Hematopoietic multipotent progenitor cell treated with erythropoietin and hydrocortisone succinate and interleukin-3 and kit ligand, for 15 days (in vitro differentiated cells): Measurements from ENCODE around the gene STK10.
"Not testable (repeated sequence)": the region's sequence is repeated elsewhere in the genome, so short reads cannot be mapped to it uniquely, and the experiment has no call there.

ENCODE experiments used
- DNase-seq: peaks from one replicate; pipeline ENCODE4 v3.0.0-alpha.2; 2015; ENCODE audit warnings: low spot score

Gene STK10

DNA sequence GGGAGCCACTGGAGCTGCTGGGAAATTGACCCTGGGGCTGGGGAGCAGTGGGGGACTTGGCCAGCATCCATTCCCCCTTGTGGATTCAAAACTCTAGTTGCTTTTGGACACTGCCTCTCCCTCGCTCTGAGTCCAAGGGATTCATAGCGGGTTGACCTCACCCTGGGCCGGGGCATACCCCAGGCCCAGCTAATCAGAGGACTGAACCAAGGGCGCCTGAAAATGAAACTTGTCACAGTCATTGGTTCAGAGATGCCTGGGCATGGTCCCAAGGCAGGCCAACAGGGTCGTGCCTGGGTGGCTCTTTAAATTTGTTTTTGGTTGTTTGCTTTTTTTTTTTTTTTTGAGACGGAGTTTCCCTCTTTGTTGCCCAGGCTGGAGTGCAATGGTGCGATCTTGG is 22.6 kb downstream of the STK10 start:
- no peak for DNase-seq

DNA sequence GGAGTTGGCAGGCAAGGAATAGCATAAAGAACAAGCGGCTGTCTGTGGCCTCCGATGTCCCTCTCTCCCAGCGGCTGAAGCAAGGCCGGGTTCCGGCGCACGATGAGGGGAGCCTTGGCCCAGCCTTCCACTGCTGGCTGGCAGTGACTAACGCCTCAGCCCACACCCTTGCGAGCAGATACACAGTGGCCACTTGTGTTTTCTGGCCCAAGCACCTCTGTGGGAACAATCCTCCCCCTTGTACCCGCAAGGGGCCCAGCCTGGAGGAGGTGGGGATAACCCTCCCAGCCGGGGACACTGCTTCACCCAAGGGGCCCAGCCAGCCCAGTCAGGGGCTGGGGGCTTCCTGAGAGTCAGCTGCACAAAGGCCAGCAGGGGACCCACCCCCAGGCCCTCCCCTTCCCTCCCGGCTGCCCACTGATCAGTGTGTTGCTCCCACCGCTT is 23.2 kb downstream of the STK10 start:
- DNase-seq, result no peak

DNA sequence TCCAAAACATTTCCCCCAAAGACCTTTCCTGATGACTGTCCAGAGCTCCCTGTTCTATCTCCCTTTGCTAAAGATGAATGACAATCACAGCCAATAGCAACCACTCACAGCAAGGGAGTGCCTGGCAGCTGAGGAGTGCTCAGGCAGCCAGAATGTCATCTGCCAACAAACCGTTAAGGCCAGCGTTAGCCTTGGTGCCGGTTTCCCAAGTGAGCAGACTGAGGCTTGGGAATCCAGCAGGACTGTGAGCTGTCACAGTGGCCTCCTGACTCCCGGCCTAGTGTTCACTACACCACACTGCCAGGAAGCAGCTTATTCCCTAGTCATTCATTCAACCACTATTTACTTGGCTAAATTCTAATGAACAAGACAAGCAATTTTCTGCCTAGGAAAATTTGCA is 24.7 kb downstream of the STK10 start:
- DNase-seq, result no peak

DNA sequence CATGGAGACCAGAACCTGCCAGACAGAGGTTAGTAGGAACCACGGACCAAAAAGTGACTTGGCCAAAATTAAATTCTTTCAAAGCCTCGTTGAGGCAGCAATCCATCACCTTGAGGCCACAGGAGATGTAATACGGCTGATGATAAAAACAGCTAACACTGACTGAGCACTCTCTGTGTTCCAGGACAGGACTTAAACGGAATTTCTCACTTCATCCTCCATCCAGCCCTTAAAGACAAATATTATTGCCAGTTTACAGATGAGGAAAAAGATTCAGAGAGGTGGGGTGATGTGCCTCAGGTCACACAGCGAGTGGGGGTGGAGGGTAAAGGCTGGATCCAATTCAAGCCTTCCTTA is 25.1 kb downstream of the STK10 start:
- no peak for DNase-seq

DNA sequence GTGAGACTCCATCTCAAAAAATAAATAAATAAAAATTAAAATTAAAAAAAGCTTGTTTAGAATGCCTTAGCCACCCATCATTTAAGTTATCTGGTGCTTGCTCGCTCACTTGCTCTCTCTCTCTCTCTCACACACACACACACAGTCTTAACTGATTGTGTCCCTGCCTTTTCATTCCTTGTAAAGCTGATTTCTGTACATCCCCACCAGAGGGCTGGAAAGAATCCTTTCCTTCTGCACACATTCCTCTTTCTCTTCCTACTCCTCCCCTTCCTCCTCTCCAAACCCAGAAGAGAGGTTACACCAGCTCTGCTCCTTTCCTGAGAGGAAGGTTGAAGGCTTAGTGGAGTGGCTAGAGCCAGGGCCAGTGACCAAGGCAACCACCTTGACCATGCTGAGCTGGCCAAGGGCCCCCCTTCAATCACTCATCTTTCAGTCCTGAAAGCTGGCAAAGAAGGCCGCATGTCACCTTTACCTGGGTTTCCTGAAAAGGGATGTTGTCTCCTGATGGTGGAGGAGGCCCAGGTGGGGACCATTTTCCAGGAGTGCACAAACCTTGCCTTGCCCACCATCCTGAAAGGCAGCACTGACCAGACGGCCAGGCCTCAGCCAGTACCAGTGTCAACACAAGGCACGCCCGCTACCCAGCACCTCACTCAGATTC is 25.6 kb downstream of the STK10 start:
- no peak for DNase-seq

DNA sequence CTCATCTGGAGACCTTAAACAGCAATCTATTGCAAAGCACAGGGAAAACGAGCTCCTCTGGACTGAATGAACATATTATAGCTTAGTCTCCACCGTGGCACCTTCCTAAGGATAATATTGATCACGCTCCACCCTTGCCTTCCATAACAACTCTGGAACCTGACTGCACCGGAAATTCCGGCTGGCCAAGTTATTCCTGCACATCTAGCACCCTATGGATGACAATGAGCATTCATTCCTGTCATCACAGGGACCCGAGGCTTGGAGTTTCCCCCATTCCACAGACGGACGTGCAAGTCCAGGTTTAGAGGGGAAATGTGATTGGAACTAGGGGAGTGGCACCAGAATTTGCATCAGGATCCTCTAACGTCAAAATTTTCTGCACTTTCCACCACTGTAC is 27.5 kb downstream of the STK10 start:
- no peak for DNase-seq

DNA sequence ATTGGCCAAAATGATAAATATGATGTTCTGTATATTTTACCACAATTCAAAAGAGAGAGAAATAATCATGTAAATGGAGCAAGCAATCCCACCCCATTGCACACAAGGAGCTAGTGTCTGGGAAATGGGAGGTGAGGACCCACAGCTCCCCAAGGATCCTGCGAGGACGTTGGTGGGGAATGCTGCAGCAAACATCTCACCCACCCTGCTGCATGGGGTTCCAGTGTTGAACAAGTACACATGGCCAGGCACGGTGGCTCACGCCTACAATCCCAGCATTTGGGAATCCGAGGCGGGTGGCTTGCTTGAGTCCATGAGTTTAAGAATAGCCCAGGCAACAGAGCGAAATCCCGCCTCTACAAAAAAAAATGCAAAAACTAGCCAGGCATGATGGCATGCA is 29.0 kb downstream of the STK10 start:
- no peak for DNase-seq

DNA sequence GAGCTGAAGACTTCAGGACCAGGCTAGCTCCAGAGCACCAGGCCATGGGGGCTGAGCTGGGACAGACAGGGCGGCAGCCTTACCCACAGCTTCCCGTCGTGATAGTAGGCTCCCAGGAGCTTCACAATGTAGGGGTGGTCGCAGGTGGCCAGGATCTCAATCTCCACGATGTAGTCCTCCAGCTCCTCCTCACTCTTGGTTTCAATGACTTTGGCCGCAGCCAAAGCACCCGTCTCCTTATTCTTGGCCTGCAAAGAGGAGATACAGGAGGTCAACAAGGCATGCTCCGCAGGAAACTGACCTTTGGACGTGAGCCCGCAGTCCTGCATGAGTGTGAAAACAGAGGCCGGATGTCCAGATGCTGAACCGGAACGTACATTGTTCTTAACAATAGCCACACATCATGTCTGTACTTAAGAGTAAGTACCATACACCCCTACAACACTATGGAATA is 31.5 kb downstream of the STK10 start:
- DNase-seq, result no peak

DNA sequence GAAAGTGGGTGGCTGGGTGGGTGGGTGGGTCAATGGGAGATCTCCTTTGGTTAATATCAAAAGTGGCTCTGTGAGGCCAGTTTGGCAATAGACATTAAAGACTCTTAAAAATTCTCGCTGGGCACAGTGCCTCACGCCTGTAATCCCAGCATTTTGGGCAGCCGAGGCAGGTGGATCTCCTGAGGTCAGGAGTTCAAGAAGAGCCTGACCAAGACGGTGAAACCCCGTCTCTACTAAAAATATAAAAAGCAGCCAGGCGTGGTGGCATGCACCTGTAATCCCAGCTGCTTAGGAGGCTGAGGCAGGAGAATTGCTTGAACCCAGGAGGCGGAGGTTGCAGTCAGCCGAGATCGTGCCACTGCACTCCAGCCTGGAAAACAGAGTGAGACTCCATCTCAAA is 32.9 kb downstream of the STK10 start:
- not testable (repeated sequence) for DNase-seq

DNA sequence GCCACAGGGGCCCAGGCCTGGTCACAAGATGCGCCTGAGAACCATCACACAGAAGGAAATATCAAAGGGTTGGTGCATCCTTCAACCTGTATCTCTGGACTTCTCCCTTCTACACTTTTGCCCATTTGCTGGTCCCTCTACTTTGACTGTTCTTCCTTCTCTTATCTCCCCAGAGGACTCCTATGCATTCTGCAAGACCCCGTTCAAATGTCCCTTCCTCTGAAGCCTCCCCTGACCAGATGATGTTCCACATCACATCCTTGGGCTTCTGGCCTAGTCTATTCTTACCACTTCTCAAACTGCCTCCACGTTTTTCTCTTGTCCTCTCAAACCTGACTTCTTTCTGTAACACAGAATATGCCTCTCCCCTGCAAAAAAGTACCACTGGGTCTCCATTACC is 34.3 kb downstream of the STK10 start:
- DNase-seq, result no peak

DNA sequence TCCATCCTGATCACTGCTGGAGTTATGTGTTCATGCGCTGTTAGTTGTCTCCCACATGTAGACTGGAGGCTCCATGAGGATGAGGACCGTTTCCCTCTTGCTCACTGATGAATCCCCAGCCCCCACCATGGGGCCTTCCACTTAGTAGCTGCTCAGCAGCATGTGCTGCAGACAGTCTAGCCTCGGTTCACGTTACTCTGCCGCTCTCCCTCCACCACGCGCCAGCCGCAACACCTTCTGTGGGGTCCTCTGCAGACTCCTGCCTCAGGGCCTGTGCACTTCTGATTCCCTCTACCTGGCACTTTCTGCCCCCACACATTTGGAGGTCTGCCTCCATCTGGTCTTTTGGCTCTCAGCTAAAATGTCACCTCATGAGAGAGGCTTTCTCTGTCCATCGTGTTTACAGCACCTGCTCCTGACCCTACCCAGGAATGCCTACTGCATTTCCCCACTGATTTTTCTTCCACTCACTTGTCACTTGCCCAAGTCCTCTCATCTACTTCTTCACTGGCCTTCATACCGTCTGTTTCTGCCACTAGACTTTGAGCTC is 36.3 kb downstream of the STK10 start:
- DNase-seq, result no peak

DNA sequence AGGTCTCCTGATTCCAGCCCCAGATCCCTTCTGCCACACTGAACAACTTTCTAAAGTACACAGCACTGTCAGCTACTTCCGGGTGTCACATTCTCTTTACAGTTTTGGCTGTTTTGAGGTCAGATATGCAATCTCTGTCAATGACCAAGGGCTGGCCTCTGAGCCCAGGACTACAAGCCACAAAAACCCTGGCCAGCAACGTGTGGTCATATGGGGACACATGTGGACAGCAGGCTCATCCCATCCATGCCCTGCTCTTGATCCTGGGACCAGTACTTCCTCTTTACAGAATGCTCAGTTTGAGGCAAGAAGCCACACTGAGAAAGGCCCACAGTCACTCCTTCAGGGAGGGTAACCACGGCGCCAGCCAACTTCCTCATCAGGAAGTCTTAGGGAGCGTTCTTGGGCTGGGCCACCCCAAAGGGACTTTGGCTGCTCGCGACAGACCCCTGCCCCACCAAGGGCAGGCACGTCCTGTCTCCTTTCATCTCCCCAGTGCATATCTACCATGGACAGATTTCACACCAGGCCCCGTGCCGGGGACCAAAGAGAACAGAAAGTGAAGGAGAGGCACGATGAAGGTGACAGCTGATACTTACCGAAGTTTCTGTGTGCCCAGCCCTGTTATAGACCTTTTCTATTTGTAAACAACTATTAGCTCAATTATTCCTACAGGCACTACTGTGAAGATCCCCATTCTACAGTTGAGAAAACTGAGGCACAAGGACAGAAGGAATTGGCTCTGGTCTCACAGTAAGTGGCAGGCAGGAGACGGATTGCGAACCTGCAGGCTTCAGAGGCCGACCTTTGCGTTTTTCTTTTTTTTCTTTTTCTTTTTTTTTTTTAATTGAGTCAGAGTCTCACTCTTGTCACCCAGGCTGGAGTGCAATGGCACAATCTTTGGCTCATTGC is 37.3 kb downstream of the STK10 start:
- peak; percentile 33 for DNase-seq

DNA sequence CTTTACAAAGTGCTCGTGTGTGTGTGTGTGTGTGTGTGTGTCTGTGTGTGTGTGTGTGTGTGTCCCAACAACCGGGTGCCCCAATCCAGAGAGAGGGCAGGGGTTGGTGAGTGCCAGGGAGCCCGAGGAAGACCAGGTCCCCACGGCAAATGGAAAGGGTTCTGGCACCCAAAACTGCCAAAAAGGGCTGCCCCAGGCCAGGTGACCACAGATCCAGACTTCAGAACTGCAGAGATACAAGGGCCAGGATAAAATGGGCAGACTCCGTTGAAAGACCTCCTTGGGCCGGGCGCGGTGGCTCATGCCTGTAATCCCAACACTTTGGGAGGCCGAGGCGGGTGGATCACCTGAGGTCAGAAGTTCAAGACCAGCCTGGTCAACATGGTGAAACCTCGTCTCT is 38.5 kb downstream of the STK10 start:
- not testable (repeated sequence) for DNase-seq

DNA sequence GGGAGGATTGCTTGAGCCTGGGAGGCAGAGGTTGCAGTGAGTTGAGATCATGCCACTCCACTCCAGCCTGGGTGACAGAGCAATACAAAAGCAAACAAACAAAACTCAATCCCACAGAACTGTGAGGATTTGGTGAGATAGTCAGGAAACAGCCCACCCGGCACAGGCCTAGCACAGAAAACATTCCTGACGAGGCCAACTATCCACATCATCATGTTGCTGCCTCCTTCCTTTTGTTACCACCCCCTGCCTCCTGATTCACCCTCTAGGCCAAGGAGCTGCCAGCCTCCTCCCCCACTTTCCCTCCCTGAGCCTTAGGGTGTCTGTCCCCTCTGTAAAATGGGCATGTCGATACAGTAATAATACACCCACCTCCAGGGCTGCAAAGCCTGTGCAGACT is 39.0 kb downstream of the STK10 start:
- no peak for DNase-seq

DNA sequence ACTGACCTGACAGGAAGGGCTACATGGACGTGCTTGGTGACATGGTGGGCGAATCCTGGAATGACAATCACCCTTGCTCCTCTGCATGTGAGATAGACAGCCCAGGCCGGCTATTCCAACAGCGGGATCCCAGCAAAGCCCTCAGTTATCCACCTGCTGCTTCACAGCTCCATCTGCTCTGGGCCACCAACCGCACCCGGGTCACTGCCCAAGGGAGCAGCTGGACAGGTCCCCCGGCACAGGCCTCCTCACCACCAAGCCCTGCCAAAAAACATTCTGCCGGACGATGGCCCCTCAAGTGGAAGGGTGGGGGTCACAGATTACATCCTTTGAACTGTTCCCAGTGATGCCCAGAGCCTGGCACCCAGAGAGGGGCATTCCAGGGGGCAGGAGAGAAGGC is 39.6 kb downstream of the STK10 start:
- DNase-seq, result no peak

DNA sequence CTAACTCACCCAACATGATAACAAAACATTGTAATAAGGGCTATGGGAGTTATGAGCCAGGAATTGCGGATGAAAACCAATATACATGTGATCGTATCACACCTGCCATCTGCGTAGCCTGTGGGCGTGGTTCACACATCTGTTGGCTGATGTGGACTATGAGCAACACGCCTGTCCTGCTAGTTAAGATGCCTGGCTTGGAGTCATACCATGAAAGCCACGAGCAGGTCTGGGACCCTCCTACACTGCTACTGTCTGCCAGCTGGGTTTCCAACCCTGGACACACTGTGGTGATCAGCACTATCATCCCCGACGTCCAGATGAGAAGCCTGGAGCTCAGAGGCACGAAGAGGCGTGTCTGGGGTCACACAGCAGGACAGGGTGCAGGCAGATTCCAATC is 40.2 kb downstream of the STK10 start:
- peak; percentile 89 for DNase-seq

DNA sequence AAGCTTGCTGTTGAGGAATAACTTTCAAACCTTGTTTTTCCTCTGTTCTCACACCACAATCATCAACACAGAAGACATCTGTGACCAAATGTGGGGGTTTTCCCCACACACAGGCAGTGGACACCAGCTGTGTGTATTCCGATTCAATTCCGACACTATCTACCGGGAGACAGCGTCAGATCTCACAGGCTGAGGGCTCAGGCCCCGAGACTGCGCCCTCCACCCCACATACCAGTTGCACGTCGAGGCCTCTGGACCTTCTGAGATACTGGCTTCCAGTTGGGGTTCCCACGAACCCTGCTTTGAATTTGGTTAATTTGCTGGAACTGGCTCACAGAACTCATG is 41.3 kb downstream of the STK10 start:
- DNase-seq, result no peak

DNA sequence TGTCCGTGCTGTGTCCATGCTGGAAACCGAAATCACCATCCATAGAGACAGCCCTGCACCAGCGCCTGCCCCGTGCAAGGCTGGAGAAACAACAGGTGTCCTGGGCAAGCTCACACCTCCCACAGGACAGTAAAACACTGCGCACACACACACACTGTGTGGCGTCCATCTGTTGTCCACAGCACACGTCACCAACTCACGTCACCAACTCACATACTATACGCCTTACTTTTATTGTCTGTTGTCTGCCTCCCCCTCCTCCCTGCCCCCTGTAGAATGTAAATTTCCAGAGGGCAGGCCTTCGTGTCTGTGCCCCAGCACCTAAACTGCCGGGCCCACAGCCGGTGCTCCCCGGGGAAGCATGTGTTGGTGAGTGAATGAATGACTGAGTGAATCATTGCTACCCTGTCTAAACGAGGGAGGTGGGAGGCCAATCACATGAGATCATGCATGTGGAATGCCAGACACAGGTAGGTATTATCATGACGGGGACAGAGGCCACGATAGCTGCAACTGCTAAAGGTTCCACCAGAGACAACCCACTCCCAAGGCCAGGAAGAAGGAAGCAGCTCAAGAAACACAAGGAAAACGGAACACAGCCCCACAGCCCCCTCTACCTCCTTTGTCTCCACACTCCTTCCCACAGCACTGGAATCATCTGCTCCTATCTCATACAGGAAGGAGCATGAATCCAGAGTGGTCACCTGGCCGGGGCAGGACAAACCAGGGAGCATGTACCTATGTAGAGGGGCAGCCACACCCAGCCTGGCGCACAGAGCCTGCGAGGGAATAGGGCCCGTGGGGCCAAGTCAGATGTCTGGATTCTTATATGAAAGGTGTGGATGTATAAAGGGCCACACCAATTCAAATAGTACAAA is 41.9 kb downstream of the STK10 start:
- no peak for DNase-seq

DNA sequence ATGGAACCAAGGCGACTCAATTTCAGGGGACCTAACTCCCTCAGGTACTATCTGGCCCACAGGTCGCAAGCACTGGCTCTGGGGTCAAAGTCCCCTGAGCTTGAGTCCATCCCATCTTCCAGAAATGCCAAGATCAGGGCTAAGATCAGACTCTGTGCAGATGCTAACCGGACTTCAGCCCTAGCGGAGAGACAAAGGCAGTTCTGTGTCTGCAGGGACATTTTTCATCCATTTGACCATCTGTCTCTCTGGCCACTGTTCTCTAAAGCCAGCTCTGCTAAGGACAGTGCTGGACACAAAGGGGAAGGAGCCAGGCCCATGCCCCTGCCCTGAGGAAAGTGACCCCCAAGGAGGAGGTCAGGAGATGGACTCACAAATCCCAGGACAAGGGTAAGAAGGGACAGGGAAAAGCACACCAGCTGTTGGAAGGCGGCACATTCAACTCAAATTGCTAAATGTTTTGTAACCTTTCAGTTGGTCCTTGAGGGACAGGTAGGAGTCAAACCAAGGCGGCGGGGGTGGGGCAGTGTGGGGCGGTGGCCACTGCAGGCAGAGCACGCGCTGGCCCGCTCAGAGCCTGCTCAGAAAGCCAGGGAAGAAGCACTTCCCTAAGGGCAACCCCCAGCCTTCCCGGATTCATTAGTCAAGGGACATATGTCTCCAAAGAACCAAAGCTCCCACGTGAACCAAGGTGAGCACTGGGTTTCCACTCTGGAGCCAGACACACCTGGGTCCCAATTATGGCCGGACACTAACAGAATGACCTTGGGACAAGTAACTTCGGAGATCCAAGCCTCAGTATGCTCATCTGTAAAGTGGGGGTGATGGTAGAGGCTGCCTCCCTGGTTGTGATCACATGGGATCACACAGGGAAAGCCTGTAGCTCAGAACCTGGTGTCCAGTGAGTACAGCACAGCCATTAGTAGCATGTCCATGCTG is 42.8 kb downstream of the STK10 start:
- no peak for DNase-seq

DNA sequence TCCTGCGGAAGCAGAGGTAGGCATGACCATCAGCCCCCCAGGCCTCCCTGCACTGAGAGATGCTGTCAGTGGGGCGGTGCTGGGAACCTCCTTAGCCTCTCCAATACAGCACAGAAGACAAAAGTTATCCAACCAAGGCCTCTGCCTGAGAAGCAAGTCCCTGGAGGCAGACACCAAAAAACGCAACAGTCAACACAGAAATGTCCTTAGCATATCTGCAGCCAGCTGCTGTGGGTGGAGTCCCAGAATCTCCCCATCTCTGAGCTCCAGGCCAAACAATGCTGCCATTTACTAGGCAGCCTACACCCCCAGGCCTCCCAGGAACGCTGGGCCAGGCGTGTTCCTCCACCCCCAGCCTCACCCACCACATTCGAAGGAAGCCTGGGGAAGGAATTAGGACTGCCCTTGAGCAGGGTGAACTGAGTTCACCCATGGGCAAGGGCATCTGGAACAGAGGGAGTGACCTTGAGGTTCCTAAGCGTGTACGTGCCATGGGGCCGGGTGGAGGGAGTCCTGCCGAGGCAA is 43.7 kb downstream of the STK10 start:
- DNase-seq, result peak; percentile 90

DNA sequence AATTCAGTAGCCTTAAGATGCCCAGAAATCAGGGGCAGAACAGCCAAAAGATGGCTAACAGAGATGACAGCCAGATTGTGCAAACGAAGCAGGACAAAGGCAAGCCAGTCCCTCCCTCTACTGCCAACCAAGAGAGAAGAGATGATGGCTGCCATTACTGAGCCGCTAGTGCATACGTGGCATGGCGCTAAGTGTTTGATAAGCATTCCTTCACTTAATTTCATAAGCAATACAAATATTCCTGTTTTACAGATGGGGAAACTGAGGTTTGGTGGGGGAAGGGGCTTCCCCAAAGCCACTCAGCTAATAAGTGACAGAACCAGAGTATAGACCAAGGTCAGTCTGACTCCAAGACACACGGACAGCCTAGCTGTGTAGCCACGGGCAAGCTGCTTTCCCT is 44.1 kb downstream of the STK10 start:
- no peak for DNase-seq
